Measurements from ENCODE around the gene PNN.

Gene PNN

GRCh38 chr14:39168591-39168990, 6.5 kb upstream of the PNN start:
- no peak for TF ChIP-seq TAF1 (IDR thresholded peaks at IDR 0.05; ENCODE audit: borderline replicate concordance, insufficient read depth, low read length)
- no peak for TF ChIP-seq POLR2AphosphoS5 (IDR thresholded peaks at IDR 0.05; ENCODE audit: low read depth, low read length)
- TF ChIP-seq FOXP2 (optimal IDR thresholded peaks at IDR 0.05; ENCODE audit: borderline replicate concordance, extremely low read depth, extremely low read length, insufficient read depth): no peak
- TF ChIP-seq REST (IDR thresholded peaks at IDR 0.05; ENCODE audit: insufficient read depth in 1 of 2, low read depth in 2 of 2, low read length in 2 of 2): no peak
- TF ChIP-seq SIN3A (IDR thresholded peaks at IDR 0.05; ENCODE audit: borderline replicate concordance, insufficient read depth, low read length): no peak

GRCh38 chr14:39169541-39169900, 5.5 kb upstream of the PNN start:
- TF ChIP-seq FOXP2 (optimal IDR thresholded peaks at IDR 0.05; ENCODE audit: borderline replicate concordance, extremely low read depth, extremely low read length, insufficient read depth): no peak

GRCh38 chr14:39173198-39173597, 1.9 kb upstream of the PNN start:
- TF ChIP-seq REST (IDR thresholded peaks at IDR 0.05; ENCODE audit: insufficient read depth in 1 of 2, low read depth in 2 of 2, low read length in 2 of 2) (no peak), POLR2AphosphoS5 (IDR thresholded peaks at IDR 0.05; ENCODE audit: low read depth, low read length) (no peak), TAF1 (IDR thresholded peaks at IDR 0.05; ENCODE audit: borderline replicate concordance, insufficient read depth, low read length) (no peak), FOXP2 (optimal IDR thresholded peaks at IDR 0.05; ENCODE audit: borderline replicate concordance, extremely low read depth, extremely low read length, insufficient read depth) (no peak), SIN3A (IDR thresholded peaks at IDR 0.05; ENCODE audit: borderline replicate concordance, insufficient read depth, low read length) (no peak)

- TF ChIP-seq FOXP2 (optimal IDR thresholded peaks at IDR 0.05; ENCODE audit: borderline replicate concordance, extremely low read depth, extremely low read length, insufficient read depth) (no peak), REST (IDR thresholded peaks at IDR 0.05; ENCODE audit: insufficient read depth in 1 of 2, low read depth in 2 of 2, low read length in 2 of 2) (no peak), SIN3A (IDR thresholded peaks at IDR 0.05; ENCODE audit: borderline replicate concordance, insufficient read depth, low read length) (no peak), TAF1 (IDR thresholded peaks at IDR 0.05; ENCODE audit: borderline replicate concordance, insufficient read depth, low read length) (no peak), POLR2AphosphoS5 (IDR thresholded peaks at IDR 0.05; ENCODE audit: low read depth, low read length) (no peak)
Measured at GRCh38 chr14:39175445-39176262, 600 bp downstream of the PNN start.

GRCh38 chr14:39176263-39177167, 1.5 kb downstream of the PNN start:
- TF ChIP-seq SIN3A (IDR thresholded peaks at IDR 0.05; ENCODE audit: borderline replicate concordance, insufficient read depth, low read length) (no peak), POLR2AphosphoS5 (IDR thresholded peaks at IDR 0.05; ENCODE audit: low read depth, low read length) (no peak), REST (IDR thresholded peaks at IDR 0.05; ENCODE audit: insufficient read depth in 1 of 2, low read depth in 2 of 2, low read length in 2 of 2) (no peak), FOXP2 (optimal IDR thresholded peaks at IDR 0.05; ENCODE audit: borderline replicate concordance, extremely low read depth, extremely low read length, insufficient read depth) (no peak)

Measured in PFSK-1 (cell line).